ENCODE measurements around the gene LPCAT1. TPM values are rescaled to one million over a fixed set of nuclear protein-coding genes. Genes with fewer than 3 reads are reported as not detected.
"Not testable (repeated sequence)": the region's sequence is repeated elsewhere in the genome, so short reads cannot be mapped to it uniquely, and the experiment has no call there.

The LPCAT1 gene
- total RNA-seq, 2 donors from 2014 or later, result 38.5 to 62.7 TPM

GRCh38 chr5:1465966-1466471, 57.7 kb downstream of the LPCAT1 start:
- Mint-ChIP-seq H3K4me1 (no peaks in the 10 kb centered on the region), H3K36me3 (ENCODE audit: low read depth) (peaks cover 39% of the 10 kb centered on the region), H3K27me3 (no peaks in the 10 kb centered on the region), H3K4me3 (no peak overlapping the region), H3K27ac (no peak overlapping the region), H3K9me3 (no peaks in the 10 kb centered on the region)
- ATAC-seq (replicated peaks), result no peak

DNA sequence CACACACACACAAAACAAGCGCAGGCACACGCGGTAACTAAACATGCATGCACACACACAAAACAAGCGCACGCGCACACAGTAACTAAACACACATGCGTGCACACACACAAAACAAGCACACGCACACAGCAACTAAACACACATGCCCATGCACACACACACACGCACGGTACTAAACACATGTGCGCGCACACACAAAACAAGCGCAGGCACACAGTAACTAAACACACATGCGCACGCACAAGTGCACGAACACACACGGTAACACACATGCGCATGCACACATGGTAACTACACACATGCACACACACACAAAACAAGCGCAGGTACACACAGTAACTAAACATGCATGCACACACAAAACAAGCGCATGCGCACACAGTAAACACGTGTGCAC, 58.6 kb downstream of the LPCAT1 start:
- Mint-ChIP-seq H3K27me3 (no peaks in the 10 kb centered on the region), H3K9me3 (no peaks in the 10 kb centered on the region), H3K4me3 (no peak overlapping the region), H3K4me1 (no peaks in the 10 kb centered on the region), H3K36me3 (ENCODE audit: low read depth) (peaks cover 46% of the 10 kb centered on the region), H3K27ac (no peak overlapping the region)
- no peak for ATAC-seq (replicated peaks)

- Mint-ChIP-seq H3K4me3 (no peak overlapping the region), H3K9me3 (no peaks in the 10 kb centered on the region), H3K36me3 (ENCODE audit: low read depth) (peaks cover 46% of the 10 kb centered on the region), H3K27me3 (no peaks in the 10 kb centered on the region), H3K4me1 (no peaks in the 10 kb centered on the region), H3K27ac (no peak overlapping the region)
- no peak for ATAC-seq (replicated peaks)
These were observed 59.2 kb downstream of the LPCAT1 start for GRCh38 chr5:1464511-1464910.

DNA sequence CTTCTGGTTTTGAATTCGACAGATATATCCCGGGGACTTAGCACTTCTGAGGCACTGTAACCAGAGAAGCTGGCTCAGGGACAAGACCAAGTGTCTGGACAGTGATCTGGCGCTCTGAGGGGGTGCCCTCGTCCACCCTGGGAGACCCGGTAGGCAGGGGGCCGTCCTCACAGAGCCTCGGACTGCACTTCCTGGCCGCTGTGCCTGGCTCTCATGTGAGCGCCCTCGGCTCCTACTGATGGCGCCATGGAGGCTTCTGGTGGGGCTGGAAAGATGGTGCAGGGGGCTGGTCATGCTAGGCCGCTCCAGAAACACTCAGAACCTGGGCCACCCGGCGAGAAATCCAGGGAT, 59.7 kb downstream of the LPCAT1 start:
- Mint-ChIP-seq H3K4me1 (no peaks in the 10 kb centered on the region), H3K36me3 (ENCODE audit: low read depth) (peaks cover 46% of the 10 kb centered on the region), H3K27me3 (no peaks in the 10 kb centered on the region), H3K27ac (no peak overlapping the region), H3K9me3 (no peaks in the 10 kb centered on the region), H3K4me3 (no peak overlapping the region)
- no peak for ATAC-seq (replicated peaks)

DNA sequence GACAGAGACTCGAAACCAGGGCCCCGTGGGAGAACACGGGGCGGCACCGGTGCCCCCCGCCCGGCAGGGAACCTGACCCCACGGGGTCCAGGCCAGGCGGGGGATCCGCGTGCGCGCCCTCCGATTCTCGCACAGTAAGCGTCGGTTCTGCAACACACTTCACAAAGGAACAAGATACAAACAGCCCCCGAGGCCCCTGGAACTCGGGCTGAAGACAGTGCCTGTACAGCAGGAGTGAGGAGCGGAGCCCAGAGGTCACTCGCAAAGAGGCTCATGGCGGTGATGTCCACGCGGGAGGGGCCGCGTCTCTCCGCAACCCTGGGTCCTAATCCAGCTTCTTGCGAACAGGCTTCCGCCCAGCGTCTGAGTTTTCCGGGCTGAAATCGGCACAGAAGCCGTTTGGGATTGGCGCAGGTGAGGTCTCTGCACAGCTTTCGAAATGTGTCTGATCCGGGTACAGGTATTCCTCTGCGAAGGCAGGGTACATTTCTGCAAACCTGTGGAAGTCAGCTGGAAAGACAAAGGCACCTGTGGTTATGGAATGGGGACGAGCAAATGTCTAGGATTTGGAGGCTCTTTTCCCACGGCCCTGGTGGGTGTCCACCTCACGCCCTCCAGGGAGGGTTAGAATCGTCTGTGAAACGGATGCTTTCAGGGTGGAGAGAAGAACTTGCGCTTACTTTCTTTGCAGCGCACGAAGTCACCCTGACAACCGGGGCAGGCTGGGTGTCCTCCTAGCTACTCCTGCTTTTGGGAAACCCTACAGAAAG, 60.2 kb downstream of the LPCAT1 start:
- no peaks in the 10 kb centered on the region for H3K4me1 Mint-ChIP-seq
- no peaks in the 10 kb centered on the region for H3K9me3 Mint-ChIP-seq
- H3K27me3 Mint-ChIP-seq, result no peaks in the 10 kb centered on the region
- H3K27ac Mint-ChIP-seq, result no peak overlapping the region
- no peak for ATAC-seq (replicated peaks)
- H3K4me3 Mint-ChIP-seq, result no peak overlapping the region
- H3K36me3 Mint-ChIP-seq (ENCODE audit: low read depth), result peaks cover 46% of the 10 kb centered on the region

GRCh38 chr5:1462358-1462757, 61.4 kb downstream of the LPCAT1 start:
- peaks cover 41% of the 10 kb centered on the region for H3K36me3 Mint-ChIP-seq (ENCODE audit: low read depth)
- H3K4me3 Mint-ChIP-seq, result no peak overlapping the region
- no peak overlapping the region for H3K27ac Mint-ChIP-seq
- H3K9me3 Mint-ChIP-seq, result no peaks in the 10 kb centered on the region
- H3K27me3 Mint-ChIP-seq, result no peaks in the 10 kb centered on the region
- H3K4me1 Mint-ChIP-seq, result no peaks in the 10 kb centered on the region
- no peak for ATAC-seq (replicated peaks)

DNA sequence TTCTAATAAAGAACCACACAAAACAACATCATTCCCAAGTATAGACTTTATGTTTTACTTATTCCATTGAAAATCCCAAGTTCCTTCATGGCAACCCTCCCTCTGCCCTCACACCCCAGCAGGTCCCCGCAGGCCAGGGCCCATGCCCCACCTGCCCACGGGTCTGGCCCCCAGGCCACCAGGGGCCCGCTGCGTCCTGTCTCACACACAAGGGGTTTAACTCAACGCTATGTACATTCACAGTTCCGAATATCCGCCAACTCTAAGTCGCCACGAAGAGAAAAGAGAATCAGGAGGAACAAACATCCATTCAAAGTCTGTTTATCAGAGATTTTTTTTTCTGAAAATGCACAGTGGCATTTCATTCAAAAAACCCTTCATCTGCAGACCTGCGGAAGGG, 62.4 kb downstream of the LPCAT1 start:
- no peak overlapping the region for H3K27ac Mint-ChIP-seq
- no peak for ATAC-seq (replicated peaks)
- H3K9me3 Mint-ChIP-seq, result peaks cover 6% of the 10 kb centered on the region
- H3K4me3 Mint-ChIP-seq, result no peak overlapping the region
- peaks cover 41% of the 10 kb centered on the region for H3K36me3 Mint-ChIP-seq (ENCODE audit: low read depth)
- no peaks in the 10 kb centered on the region for H3K27me3 Mint-ChIP-seq
- no peaks in the 10 kb centered on the region for H3K4me1 Mint-ChIP-seq

DNA sequence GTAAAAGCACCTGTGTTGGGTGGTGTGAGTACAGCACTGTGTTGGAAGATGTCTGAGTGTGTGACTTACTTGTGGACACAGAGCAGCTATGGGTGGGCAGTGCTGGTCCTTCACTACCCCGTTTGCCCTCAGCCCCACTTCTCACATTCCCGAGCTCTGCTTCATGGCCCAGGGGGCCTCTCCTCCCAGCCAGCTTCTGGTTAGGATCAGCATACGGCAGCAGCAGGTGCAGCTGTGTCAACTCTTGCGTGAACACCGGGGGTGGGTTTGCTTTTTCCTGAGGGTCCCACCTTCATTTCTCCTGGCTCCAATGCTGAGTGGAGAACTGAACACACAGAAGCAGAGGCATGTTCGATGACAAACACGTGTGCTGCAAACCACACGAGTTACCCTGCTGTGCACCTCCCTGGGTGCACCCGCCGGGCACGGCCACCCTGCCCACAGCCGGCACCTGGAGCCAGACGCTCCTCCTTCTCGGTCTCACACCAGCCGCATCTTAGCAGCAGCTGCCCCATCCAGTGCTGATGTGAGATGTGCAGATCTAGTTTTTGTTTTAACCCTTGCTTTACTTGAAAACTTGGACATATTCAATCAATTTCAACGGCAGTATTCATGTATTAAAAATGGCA, 63.6 kb downstream of the LPCAT1 start:
- Mint-ChIP-seq H3K4me1 (no peaks in the 10 kb centered on the region), H3K9me3 (peaks cover 6% of the 10 kb centered on the region), H3K27ac (no peak overlapping the region), H3K36me3 (ENCODE audit: low read depth) (peaks cover 32% of the 10 kb centered on the region), H3K27me3 (peaks cover under 1% of the 10 kb centered on the region), H3K4me3 (no peak overlapping the region)
- ATAC-seq (replicated peaks), result no peak

DNA sequence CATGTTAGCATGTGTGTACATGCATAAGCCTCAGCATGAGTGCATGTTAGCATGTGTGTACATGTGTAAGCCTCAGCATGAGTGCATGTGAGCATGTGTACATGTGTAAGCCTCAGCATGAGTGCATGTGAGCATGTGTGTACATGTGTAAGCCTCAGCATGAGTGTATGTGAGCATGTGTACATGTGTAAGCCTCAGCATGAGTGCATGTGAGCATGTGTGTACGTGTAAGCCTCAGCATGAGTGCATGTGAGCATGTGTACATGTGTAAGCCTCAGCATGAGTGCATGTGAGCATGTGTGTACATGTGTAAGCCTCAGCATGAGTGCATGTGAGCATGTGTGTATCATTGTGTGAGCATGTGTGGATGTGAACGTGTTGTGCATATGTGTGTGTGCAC, 64.3 kb downstream of the LPCAT1 start:
- not testable (repeated sequence) for H3K27me3 Mint-ChIP-seq; H3K9me3 Mint-ChIP-seq; H3K27ac Mint-ChIP-seq; H3K4me3 Mint-ChIP-seq; H3K4me1 Mint-ChIP-seq; ATAC-seq (replicated peaks)
- peaks cover 26% of the 10 kb centered on the region for H3K36me3 Mint-ChIP-seq (ENCODE audit: low read depth)

DNA sequence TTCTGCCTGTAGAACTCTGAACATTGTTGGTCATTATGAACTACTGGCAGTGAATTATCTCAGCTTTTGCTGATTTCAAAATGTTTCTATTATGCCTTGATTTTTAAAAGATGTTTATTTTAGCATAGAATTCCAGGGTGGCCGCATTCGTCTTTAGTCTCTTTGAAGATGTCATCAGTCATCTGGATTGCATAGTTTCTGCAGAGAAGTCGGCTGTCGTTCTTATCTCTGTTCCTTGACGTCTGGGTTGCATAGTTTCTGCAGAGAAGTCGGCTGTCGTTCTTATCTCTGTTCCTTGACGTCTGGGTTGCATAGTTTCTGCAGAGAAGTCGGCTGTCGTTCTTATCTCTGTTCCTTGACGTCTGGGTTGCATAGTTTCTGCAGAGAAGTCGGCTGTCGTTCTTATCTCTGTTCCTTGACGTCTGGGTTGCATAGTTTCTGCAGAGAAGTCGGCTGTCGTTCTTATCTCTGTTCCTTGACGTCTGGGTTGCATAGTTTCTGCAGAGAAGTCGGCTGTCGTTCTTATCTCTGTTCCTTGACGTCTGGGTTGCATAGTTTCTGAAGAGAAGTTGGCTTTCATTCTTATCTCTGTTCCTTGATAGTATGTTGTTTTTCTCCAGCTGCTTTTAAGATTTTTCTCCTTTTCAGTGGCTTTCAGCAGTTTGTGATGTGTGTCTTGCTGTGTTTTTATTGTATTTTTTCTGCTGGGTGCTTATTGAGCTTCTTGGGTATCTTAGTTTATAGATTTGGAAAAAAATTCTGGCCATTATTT, 67.5 kb downstream of the LPCAT1 start:
- not testable (repeated sequence) for H3K4me1 Mint-ChIP-seq; H3K27ac Mint-ChIP-seq; H3K36me3 Mint-ChIP-seq (ENCODE audit: low read depth); ATAC-seq (replicated peaks); H3K4me3 Mint-ChIP-seq
- peaks cover 23% of the 10 kb centered on the region for H3K27me3 Mint-ChIP-seq
- H3K9me3 Mint-ChIP-seq, result peaks cover 10% of the 10 kb centered on the region

DNA sequence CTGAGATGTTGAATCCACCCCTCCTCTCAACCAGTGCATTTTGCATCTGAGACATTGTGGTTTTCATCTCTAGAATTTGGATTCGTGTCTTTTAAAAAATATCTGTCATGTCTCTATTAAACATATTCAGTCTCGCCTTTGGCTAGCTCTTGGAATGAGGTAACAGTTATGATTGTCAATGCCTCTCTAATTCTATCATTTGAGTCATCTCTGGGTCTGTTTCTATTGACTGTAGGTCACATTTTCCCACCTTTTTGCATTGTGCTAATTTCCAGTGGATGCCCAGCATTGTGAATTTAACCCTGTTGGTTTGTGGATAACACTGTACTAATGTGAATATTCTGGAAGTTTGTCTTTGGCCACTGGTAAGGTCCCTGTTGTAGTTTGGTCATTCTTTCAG, 70.1 kb downstream of the LPCAT1 start:
- Mint-ChIP-seq H3K36me3 (ENCODE audit: low read depth) (no peaks in the 10 kb centered on the region), H3K4me3 (no peak overlapping the region), H3K4me1 (no peaks in the 10 kb centered on the region), H3K9me3 (peaks cover 10% of the 10 kb centered on the region), H3K27me3 (peaks cover 27% of the 10 kb centered on the region), H3K27ac (no peak overlapping the region)
- ATAC-seq (replicated peaks), result no peak

DNA sequence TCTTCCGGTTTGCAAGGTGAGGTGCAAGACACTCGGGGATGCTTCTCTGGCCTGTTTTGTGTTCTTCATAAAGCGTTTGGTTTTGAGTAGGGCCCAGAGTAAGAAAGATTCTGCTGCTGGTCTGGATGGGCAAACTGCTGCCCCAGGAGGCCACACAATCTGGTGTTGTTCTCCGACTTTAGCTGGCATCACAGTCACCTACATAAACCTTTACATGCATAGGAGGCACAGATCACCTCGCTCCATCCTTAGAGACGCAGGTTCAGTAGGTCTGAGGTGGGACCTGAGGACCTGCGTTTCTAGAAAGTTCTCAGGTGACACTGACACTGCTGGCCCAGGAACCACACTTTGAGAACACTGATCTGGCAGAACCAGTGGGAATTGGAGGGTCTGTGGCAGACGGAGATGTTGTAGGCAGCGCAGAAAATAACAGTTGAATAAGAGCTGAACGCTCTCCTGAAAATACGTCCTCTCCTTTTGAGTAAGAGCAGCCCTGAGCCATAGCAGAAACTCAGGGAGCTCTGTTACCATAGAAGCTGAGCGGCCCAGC, 74.6 kb downstream of the LPCAT1 start:
- no peak overlapping the region for H3K4me3 Mint-ChIP-seq
- no peaks in the 10 kb centered on the region for H3K36me3 Mint-ChIP-seq (ENCODE audit: low read depth)
- no peaks in the 10 kb centered on the region for H3K4me1 Mint-ChIP-seq
- ATAC-seq (replicated peaks), result no peak
- H3K27me3 Mint-ChIP-seq, result peaks cover 31% of the 10 kb centered on the region
- peaks cover 5% of the 10 kb centered on the region for H3K9me3 Mint-ChIP-seq
- no peak overlapping the region for H3K27ac Mint-ChIP-seq

GRCh38 chr5:1448511-1449011, 75.2 kb downstream of the LPCAT1 start:
- H3K9me3 Mint-ChIP-seq, result peaks cover 2% of the 10 kb centered on the region
- no peak overlapping the region for H3K27ac Mint-ChIP-seq
- no peaks in the 10 kb centered on the region for H3K4me1 Mint-ChIP-seq
- H3K27me3 Mint-ChIP-seq, result peaks cover 31% of the 10 kb centered on the region
- no peak overlapping the region for H3K4me3 Mint-ChIP-seq
- no peaks in the 10 kb centered on the region for H3K36me3 Mint-ChIP-seq (ENCODE audit: low read depth)
- peak; percentile 75 for ATAC-seq (replicated peaks)

DNA sequence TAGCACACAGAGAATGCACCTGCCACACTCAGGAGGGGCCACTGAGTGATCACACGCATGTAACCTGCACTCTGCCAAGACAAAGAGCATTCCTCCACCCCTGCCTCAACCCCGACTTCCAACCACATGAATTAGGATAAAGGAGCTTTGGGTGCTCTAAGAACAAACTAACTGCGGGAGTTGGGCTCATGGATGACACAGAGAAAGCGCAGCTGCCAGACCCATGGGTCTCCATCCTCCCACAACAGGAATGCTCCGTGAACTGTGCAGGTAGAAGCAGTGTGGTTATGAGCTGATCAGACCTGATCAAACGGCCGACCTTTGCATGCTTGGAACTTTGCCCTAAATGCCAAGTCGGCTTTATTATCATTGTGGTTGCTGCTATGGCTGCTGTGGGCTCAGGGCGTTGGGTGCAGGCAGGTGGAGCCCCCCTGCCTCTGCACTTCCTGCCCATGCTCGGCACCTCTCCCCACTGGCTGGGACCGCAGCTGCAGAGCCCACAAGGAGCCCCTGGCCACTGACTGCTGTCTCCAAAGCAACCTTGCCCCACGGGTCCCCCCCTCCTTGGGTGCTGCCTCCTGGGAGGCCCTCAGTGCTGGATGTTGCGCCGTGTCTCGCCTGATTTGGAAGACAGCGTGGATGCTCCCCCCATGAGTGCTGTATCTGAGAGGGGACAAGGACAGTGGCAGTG, 75.9 kb downstream of the LPCAT1 start:
- no peak overlapping the region for H3K27ac Mint-ChIP-seq
- no peaks in the 10 kb centered on the region for H3K36me3 Mint-ChIP-seq (ENCODE audit: low read depth)
- peak; percentile 6 for ATAC-seq (replicated peaks)
- H3K9me3 Mint-ChIP-seq, result no peaks in the 10 kb centered on the region
- H3K4me1 Mint-ChIP-seq, result no peaks in the 10 kb centered on the region
- H3K27me3 Mint-ChIP-seq, result peaks cover 32% of the 10 kb centered on the region
- H3K4me3 Mint-ChIP-seq, result no peak overlapping the region

Data from activated T-helper 17 cell treated with anti-CD3 and anti-CD28 coated beads, Interleukin-2, amount 50 U/mL, for 72 hours (primary cell).